Activated CD4-positive, alpha-beta T cell treated with anti-CD3 and anti-CD28 coated beads, Interleukin-10, Interleukin-2, amounts not matched to agents 100 ng/mL and 50 ng/mL, durations not matched to agents 16 hours and 8 hours (primary cell): ENCODE measurements around the gene SCGB1C2.

Source experiments
- DNase-seq: peaks from one replicate; pipeline ENCODE4 v3.0.0-alpha.2; 2020

SCGB1C2 gene

GRCh38 chr17:173166-173911 lies 36.0 kb downstream of the SCGB1C2 start:
- no peak for DNase-seq

DNA sequence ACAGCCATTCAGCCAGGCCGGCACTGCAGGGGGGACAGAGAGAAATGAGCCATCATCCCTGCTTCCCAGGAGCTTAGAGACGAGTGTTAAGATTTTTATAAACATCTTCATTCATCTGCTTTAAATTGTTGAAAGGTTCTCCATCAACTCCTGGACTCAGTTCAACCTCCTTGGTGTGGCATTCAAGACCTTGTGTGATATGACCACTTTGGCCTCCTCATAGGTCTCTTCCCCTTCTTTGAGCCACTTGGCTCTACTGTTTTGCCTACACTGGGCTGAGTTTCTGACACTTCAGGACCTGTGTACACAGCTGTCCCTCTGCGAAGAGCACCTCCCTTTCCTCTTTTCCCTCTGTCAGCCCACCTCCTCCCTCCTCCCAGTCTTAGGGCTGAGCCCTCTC lies 39.8 kb downstream of the SCGB1C2 start:
- no peak for DNase-seq

DNA sequence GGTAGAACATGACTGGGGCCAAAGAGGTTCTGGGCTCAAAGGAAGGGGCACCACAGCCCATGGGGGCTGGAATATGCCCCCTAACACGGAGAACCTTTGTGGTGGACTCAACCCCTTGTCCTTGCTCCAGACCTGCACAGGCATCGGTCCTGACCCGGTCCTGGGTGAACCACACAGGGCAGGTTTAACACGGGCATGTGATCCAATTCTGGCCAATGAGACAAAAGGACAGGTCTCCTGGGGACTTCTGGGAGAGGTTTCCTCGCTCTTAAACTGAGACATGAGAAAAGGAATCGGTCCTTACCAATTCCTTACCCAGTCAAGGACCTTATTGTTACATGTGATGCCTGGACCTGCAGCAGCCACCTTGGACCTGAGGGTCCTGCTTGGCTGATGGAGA lies 40.4 kb downstream of the SCGB1C2 start:
- DNase-seq = no peak

DNA sequence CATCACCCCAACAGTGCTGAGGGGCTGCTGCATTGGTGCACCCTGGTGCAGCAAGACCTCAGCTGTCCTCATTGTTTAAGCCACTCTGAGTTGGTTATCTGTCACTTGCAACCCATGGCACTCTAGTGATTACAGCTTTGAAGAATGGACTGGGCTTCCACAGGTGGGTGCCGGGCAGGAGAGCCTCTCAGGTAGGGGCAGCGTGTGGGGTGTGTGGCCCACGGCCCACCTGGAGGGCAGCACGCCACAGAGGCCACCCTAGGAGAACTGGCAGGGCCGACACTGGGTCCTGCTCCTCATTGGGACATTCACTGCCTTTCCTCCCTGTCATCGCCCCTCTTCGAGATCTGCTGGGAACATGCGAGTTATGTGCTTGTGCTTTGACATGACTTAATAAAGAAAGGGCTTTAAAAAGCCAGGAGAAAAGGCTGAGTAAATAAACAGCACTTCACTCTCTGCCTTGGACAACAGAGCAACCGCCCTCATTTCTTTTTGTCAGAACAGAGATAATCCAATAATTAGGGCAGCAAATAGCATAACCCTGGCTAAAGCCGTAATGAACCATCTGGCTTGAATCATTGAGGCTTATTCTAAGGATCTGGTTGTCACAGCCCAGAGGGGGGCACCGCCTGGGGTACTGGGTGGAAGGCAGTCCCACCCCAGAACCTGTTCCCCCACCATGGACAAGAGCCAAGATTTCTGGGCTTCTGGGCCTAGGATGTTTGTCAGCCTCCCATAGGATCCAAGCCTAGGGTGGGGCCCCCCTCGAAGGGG lies 41.1 kb downstream of the SCGB1C2 start:
- DNase-seq = no peak

GRCh38 chr17:179066-179432 lies 41.7 kb downstream of the SCGB1C2 start:
- DNase-seq = no peak

- DNase-seq = no peak
These were observed 42.5 kb downstream of the SCGB1C2 start for GRCh38 chr17:179781-180380.

GRCh38 chr17:180381-181244 lies 43.2 kb downstream of the SCGB1C2 start:
- no peak for DNase-seq

DNA sequence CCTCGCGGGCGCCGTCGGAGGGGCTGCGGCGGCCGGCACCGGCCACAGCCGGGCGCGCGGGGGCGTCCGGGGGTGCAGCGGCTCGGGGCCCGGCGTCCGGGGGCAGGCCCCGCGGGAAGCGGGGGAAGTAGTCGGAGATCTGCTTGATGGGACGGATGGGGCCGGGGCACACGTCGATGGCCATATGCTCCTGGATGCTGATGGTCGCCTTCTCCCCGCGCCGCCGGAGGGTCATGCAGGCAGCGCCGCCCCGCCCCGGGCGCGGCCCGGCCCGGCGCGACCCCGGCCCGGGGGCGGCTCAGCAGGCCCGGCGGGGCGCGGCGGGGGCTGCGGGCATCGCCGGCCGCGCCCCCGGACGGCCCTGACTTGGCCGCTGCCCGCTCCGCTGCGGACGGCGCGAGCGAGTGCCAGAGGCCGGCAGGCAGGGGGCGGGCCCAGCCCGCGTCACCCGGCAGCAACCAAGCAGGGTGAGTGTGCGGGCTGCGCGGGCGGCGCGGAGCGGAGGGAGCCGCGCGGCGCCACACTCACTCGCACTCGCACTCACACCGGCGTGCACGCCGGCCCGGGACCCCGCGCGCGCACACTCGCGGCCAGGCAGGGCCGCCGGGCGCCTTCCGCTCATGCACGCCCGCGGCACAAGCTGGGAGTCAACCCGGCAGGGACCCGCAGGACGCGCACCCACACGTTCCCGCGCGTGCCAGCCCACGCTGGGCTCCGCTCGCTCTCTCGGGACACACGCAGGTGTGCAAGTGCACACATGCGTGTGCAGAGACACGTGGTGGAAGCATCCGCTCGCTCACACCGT lies 44.1 kb downstream of the SCGB1C2 start, which contains the start of gene DOC2B:
DOC2B (minus strand) TSS at position 406 of the 805 bp plus-strand sequence; CDS start at position 235, 171 bp downstream.
- DNase-seq = peak; percentile 15

GRCh38 chr17:182050-182751 lies 44.8 kb downstream of the SCGB1C2 start:
- no peak for DNase-seq

- no peak for DNase-seq
These were observed 45.7 kb downstream of the SCGB1C2 start for GRCh38 chr17:183021-183420.

DNA sequence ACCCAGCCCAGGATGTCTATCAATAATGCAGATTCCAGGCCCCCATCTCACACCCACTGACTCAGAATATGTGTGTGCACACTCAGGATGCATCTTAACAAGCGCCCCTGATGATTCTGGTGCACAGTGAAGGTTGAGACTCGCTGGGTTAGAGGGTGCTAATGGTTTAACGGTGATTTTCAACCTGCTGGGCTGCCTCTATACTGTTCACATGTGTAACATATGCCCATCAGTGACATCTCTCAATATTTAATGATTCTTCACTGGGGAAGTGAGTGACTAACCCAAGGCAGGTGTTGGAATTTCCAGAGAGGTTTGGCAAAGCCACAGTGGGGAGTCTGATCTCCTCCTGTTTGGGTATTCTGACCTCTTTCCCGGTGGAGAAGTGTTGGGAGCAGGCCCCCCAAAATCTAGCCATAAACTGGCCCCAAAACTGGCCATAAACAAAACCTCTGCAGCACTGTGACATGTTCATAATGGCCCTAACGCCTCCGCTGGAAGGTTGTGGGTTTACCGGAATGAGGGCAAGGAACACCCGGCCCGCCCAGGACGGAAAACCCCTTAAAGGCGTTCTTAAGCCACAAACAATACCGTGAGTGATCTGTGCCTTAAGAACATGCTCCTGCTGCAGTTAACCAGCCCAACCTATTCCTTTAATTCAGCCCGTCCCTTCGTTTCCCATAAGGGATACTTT lies 48.2 kb downstream of the SCGB1C2 start:
- peak; percentile 42 for DNase-seq

DNA sequence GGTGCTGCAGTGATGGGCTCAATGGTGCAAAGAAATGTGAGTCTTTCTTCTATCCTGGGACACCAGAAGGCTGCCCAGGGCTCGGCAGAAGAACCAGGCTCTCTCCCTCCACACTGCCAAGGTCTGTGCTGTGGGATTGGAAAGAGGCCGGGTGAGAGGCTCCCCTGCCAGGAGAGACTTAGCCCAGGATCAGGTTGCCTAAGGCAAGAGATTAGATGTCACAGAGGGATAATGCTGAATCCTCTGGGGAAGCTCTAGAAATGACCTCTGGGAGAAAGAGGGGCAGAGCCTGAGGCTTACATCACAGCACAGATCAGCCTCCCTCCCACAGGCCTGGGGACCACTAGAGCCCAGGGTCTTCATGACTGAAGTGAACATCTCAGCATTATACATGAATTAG lies 49.8 kb downstream of the SCGB1C2 start:
- DNase-seq = no peak
